Adrenal gland (tissue), 12 donors: ENCODE data around the gene MBTPS2. TPM values are rescaled to one million over a fixed set of nuclear protein-coding genes. Genes with fewer than 3 reads are reported as not detected.
A peak's percentile ranks its signal among the peaks of the same experiment; 100 is the strongest.

Source experiments
- DNase-seq, 7 donors: peaks; one replicate each; pipeline ENCODE4 v3.0.0-alpha.2; 2019 to 2020
- H3K27ac ChIP-seq, 5 donors: fragments of 200-600 bp; sonication (generic) in 4 of 5; 1 replicate in 3 of 5; 2 replicates in 2 of 5; pipeline versions ENCODE4 v1.5.1 to v1.8.0; 2016 to 2020; ENCODE audit warnings: mild to moderate bottlenecking in 1 of 5
- H3K27me3 ChIP-seq: fragments of 200-600 bp; 2 replicates; pipeline ENCODE4 v1.8.0; 2021
- H3K36me3 ChIP-seq, 2 donors: fragments of 200-600 bp; replicated peaks in 1 of 2; 1 replicate in 1 of 2; 2 replicates in 1 of 2; pipeline versions ENCODE4 v1.5.1 to v1.8.0; 2018 to 2022
- H3K4me1 ChIP-seq, 2 donors: fragments of 200-600 bp; replicated peaks in 1 of 2; 1 replicate in 1 of 2; 2 replicates in 1 of 2; pipeline versions ENCODE4 v1.5.1 to v1.8.0; 2018 to 2021
- H3K4me3 ChIP-seq, 4 donors: fragments of 200-600 bp; sonication (generic) in 3 of 4; one replicate each; pipeline ENCODE4 v1.5.1; 2016 to 2018
- H3K9me3 ChIP-seq, 3 donors: fragments of 200-600 bp; sonication (generic) in 1 of 3; replicated peaks in 1 of 3; 1 replicate in 2 of 3; 2 replicates in 1 of 3; pipeline versions ENCODE4 v1.5.1 to v1.8.0; 2016 to 2021
- POLR2A ChIP-seq, 2 donors: fragments of 450-650 bp; IDR thresholded peaks; one replicate each; pipeline ENCODE4 v1.6.1; 2017; ENCODE audit warnings: antibody characterized with exemption in 2 of 2, mild to moderate bottlenecking in 2 of 2, moderate library complexity in 1 of 2
- whole genome bisulfite sequencing, 4 donors: extraction: QIAGEN DNeasy Blood & Tissue Kit in 2 of 4; methylation state at CpG; one replicate each; pipeline versions ENCODE4 v1.1.5 to v1.1.7; 2013 to 2017; 5-methylcytosine and 5-hydroxymethylcytosine counted together
- intact Hi-C, 2 donors: fragments of 100-400 bp; cut with DNase I; formaldehyde crosslinking; loops; one replicate each; pipeline versions ENCODE4 v1.14.1 to v1.15.0; 2022 to 2023
- polyA plus RNA-seq, 3 donors: library from polyadenylated mRNA; stranded (reverse); fragments of 200-250 nt in 2 of 3; fragments of 350-450 nt in 1 of 3; fragmentation: Illumina TruSeq in 1 of 3; extraction: RNeasy Lipid Tissue Mini Kit (QIAGEN cat#74804) in 1 of 3; gene quantifications; one replicate each; pipeline ENCODE4 v1.2.3, GENCODE V29; 2013 to 2014
- total RNA-seq, 9 donors: library from RNA; depleted of rRNA in 4 of 9; stranded (reverse); fragments of >200 nt in 4 of 9; fragments of 120-200 nt in 1 of 9; fragmentation: NEBNext Ultra II Directional in 1 of 9; extraction: Animal tissue kit (Norgen Biotek cat#: 25700) in 1 of 9; gene quantifications; one replicate each; pipeline versions ENCODE4 v1.1.0 to v1.2.4, GENCODE V29; 2013 to 2023
- TF ChIP-seq, protein P1 (sequence below), 6 experiments: fragments of 450-650 bp in 4 of 6; fragments of 200-600 bp in 2 of 6; sonication (generic) in 1 of 6; IDR thresholded peaks; 1 replicate in 5 of 6; 2 replicates in 1 of 6; pipeline versions ENCODE4 v1.5.1 to v1.8.0; 2016 to 2021; ENCODE audit warnings: antibody characterized with exemption in 6 of 6, mild to moderate bottlenecking in 2 of 6, moderate library complexity in 1 of 6
- donor health status: healthy with polysubstance abuse.
- donor health status: Bipolar disorder and iron deficiency.
- donor health status: DM: yes; HTN: yes; CAD: no.
- donor health status: DM: no; HTN: no; CAD: no.
- donor health status: DM: no; HTN: no; CAD: no.
- donor health status: DM: yes; HTN: yes; CAD: no.

MBTPS2 gene
- total and polyA plus RNA-seq, 12 donors: 2.1 to 25.2 (median 16.9) TPM

DNA sequence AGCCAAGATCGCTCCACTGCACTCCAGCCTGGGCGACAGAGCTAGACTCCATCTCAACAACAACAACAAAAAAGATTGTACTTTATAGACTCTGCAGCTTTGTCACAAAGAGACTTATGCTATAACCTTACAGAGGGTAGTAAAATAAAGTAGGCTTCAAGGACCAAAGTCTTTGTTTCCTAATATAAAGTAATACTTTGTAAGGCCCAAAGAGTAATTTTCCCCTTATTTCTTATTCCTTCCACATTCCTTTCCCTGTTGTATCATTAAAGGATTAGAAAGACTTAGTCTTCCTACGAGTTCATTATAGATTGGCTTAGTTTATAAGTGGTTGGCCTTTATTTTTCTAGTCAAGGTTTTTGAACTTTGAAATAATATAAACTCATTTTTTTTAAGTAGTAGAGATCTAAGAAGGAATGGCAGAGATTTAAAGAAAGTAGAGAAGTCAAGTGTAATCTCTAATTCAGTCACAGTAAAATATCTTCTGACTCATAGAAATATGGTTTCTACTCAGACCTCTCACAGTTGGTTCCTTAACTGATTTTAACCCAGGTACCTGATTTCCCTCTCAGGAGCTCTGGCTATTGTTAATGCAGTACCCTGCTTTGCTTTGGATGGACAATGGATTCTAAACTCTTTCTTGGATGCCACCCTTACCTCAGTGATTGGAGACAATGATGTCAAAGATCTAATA is 42.6 kb downstream of the MBTPS2 start:
- Histone ChIP-seq H3K4me1 (no peaks in the 10 kb centered on the region), H3K36me3 (no peaks in the 10 kb centered on the region), H3K27me3 (no peaks in the 10 kb centered on the region), H3K27ac (no peak overlapping the region), H3K9me3 (no peaks in the 10 kb centered on the region), H3K4me3 (no peak overlapping the region)
- 82 to 96% (median 88%) methylated on average over 3 of the region's 3 CpGs for WGBS, 4 donors
- intact Hi-C loops: no loop called here
- DNase-seq: no peak
- TF ChIP-seq, protein P1, sequence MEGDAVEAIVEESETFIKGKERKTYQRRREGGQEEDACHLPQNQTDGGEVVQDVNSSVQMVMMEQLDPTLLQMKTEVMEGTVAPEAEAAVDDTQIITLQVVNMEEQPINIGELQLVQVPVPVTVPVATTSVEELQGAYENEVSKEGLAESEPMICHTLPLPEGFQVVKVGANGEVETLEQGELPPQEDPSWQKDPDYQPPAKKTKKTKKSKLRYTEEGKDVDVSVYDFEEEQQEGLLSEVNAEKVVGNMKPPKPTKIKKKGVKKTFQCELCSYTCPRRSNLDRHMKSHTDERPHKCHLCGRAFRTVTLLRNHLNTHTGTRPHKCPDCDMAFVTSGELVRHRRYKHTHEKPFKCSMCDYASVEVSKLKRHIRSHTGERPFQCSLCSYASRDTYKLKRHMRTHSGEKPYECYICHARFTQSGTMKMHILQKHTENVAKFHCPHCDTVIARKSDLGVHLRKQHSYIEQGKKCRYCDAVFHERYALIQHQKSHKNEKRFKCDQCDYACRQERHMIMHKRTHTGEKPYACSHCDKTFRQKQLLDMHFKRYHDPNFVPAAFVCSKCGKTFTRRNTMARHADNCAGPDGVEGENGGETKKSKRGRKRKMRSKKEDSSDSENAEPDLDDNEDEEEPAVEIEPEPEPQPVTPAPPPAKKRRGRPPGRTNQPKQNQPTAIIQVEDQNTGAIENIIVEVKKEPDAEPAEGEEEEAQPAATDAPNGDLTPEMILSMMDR (IDR thresholded peaks at IDR 0.05): no peak
- TF ChIP-seq POLR2A (IDR thresholded peaks at IDR 0.05): no peak

DNA sequence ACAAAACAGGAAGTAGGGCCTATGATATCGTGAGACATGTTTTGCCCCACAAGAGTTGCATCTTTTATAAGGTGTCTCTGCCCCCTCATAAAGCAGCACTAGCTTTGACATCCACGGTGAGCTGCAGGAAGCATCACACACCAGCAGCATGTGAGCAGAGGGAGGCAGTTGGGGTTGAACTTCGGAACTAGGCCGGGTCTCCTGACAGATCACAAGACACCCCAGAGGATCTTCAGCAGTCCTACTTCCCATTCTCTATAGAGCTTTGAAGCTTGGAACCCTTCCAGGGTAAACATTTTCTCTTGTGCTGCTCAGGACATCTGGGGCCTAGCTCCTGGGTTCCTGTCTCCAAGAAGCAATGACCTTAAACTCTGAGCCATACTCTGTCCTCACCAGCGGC is 43.8 kb downstream of the MBTPS2 start:
- Histone ChIP-seq H3K36me3 (no peaks in the 10 kb centered on the region), H3K4me3 (no peak overlapping the region), H3K9me3 (no peaks in the 10 kb centered on the region), H3K4me1 (no peaks in the 10 kb centered on the region), H3K27ac (peak overlapping the region in 2 of 5 donors; percentile 27 to 47), H3K27me3 (no peaks in the 10 kb centered on the region)
- no peak for TF ChIP-seq POLR2A (IDR thresholded peaks at IDR 0.05)
- TF ChIP-seq, protein P1 (IDR thresholded peaks at IDR 0.05): no peak
- 38 to 75% (median 65%) methylated on average over 5 of the region's 5 CpGs for WGBS, 4 donors
- intact Hi-C loops: no loop called here
- DNase-seq: peak in 5 of 7 donors; percentile 20 to 40 (median 28)

DNA sequence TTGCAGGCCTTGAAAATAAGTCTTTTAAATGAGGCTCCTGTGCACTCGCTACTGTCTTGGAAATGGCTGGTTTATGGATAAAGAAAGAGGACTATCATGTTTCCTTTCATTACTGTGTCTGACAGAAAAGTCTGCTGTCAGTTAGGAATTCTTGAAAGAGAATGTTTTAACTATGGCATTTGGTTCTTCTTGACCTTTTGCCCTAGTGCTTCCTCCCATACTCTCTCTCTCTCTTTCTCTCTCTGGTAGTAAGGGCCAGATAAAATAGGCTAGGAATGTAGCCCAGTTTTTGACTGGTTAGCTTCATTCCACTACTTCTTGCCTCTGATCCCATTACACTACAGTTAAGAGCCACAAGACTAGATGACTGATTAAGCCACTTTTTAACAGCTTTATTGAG is 46.2 kb downstream of the MBTPS2 start:
- no peak overlapping the region for H3K27ac ChIP-seq
- no peaks in the 10 kb centered on the region for H3K9me3 ChIP-seq
- TF ChIP-seq, protein P1 (IDR thresholded peaks at IDR 0.05): no peak
- intact Hi-C loops: no loop called here
- DNase-seq: no peak
- no peaks in the 10 kb centered on the region for H3K36me3 ChIP-seq
- no peak overlapping the region for H3K4me3 ChIP-seq
- H3K4me1 ChIP-seq: no peaks in the 10 kb centered on the region
- no peaks in the 10 kb centered on the region for H3K27me3 ChIP-seq
- 71 to 100% (median 80%) methylated on average over 1 of the region's 1 CpG for WGBS, 4 donors

DNA sequence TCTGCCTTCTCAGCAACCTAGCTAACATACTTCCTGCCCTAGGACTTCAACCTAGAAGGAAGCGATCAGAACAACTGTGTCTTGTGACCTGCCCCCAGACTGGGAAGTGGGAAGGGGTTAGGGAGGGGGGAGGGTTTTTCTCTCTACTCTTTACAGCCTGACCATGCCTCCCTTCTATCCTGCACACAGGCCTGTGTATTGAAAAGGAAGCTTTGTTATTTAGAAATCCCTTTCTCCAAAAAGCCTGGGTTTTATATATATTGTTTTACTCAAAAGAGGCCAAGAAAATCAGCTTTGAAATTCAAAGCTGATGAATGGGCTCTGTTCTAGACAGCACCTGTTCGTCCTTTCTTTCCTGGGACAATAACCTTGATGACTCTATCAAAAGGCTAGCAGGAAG is 65.9 kb downstream of the MBTPS2 start:
- TF ChIP-seq, protein P1 (IDR thresholded peaks at IDR 0.05): no peak
- TF ChIP-seq POLR2A (IDR thresholded peaks at IDR 0.05): no peak
- no peaks in the 10 kb centered on the region for H3K36me3 ChIP-seq
- H3K27me3 ChIP-seq: no peaks in the 10 kb centered on the region
- no peaks in the 10 kb centered on the region for H3K4me1 ChIP-seq
- intact Hi-C loops: no loop called here
- H3K9me3 ChIP-seq: no peaks in the 10 kb centered on the region
- DNase-seq: no peak
- no peak overlapping the region for H3K4me3 ChIP-seq
- no peak overlapping the region for H3K27ac ChIP-seq
- WGBS, 4 donors: 47 to 65% (median 60%) methylated on average over 2 of the region's 2 CpGs
